ENCODE data around the gene CCNC.

The CCNC gene

GRCh38 chr6:99568103-99568933 lies at the start of gene CCNC:
TSS of gene CCNC (minus strand) at chr6:99568660. CDS start at chr6:99568527, 133 bp downstream.
- peak; percentile 86 for DNase-seq

- no peak for DNase-seq
These were observed 48.7 kb upstream of the CCNC start for GRCh38 chr6:99617131-99617530.

- DNase-seq, result no peak
These were observed 46.1 kb upstream of the CCNC start for GRCh38 chr6:99614430-99615186.

GRCh38 chr6:99613705-99614429 lies 45.4 kb upstream of the CCNC start:
- no peak for DNase-seq

- no peak for DNase-seq
These were observed 44.9 kb upstream of the CCNC start for GRCh38 chr6:99613409-99613704.

- DNase-seq, result no peak
These were observed 44.3 kb upstream of the CCNC start for GRCh38 chr6:99612551-99613408.

GRCh38 chr6:99611148-99611547 lies 42.7 kb upstream of the CCNC start:
- DNase-seq, result peak; percentile 72

GRCh38 chr6:99609905-99610489 lies 41.5 kb upstream of the CCNC start:
- no peak for DNase-seq

GRCh38 chr6:99608886-99609482 lies 40.5 kb upstream of the CCNC start:
- no peak for DNase-seq

GRCh38 chr6:99608059-99608885 lies 39.8 kb upstream of the CCNC start:
- no peak for DNase-seq

GRCh38 chr6:99607416-99608036 lies 39.1 kb upstream of the CCNC start:
- no peak for DNase-seq

GRCh38 chr6:99606656-99607415 lies 38.4 kb upstream of the CCNC start, which contains the start of gene PRDM13:
TSS of gene PRDM13 (plus strand) at chr6:99606833. CDS start at chr6:99607035, 202 bp downstream.
- no peak for DNase-seq

GRCh38 chr6:99605911-99606655 lies 37.6 kb upstream of the CCNC start:
- no peak for DNase-seq

- DNase-seq, result no peak
These were observed 36.7 kb upstream of the CCNC start for GRCh38 chr6:99605074-99605734.

GRCh38 chr6:99604166-99605073 lies 36.0 kb upstream of the CCNC start:
- DNase-seq, result no peak

- no peak for DNase-seq
These were observed 35.1 kb upstream of the CCNC start for GRCh38 chr6:99603421-99604165.
